ENCODE data around the gene RAB8A.
A peak's percentile ranks its signal among the peaks of the same experiment; 100 is the strongest.
"Not testable (repeated sequence)": the region's sequence is repeated elsewhere in the genome, so short reads cannot be mapped to it uniquely, and the experiment has no call there.

Gene RAB8A

DNA sequence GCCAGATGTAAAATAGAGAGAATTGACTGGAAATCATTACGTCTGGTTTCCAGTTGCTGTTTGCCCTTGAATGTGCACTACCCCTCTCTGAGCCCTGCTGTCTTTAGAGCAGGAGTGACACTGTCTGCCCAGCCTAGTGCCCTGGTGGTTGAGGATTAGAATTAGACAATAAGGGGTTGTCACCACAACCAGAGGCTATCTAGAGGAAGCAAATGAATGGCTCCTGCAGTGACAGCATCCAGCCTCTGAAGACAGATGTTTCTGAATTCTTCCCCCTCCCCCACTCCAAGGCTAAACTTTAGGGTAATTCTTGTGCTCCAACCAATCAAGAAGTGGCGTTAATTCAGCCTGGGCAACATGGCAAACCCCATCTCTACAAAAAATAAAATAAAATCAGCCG, 2.0 kb downstream of the RAB8A start:
- no peak for DNase-seq

DNA sequence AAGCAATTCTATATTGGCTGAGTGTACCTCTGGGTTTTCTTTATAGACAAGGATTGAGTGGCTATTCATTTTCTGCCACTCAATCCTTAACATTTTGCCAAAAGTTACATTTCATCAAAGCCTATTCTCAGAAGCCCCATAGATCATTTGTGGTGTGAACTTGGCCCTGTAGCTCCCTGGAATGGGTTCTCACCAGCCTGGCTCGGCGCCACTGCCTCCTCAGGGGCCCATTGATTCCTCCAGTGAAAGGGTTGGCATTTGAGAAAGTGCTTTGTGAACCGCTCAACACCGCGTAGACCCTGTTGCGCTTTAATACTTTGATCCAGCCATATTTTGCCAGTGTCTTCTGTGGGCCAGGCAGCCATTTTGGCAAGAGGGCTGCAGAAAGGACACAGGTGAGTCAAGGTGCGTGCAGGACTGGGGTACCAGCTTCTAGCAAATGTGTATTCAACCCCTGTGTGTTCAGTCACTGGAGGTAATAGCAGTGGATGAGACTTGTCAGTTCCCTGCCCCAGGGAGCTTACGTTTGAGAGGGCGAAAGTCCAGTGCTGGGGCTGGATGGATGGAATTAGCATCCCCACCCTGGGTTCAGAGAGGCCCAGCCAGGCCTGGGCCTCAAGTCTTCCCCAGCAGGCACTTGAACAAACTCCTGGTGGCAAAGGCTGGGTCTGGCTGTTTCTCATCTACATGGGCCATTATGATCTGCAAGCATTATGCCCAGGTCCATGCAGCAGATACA, 3.8 kb downstream of the RAB8A start:
- DNase-seq, result no peak

DNA sequence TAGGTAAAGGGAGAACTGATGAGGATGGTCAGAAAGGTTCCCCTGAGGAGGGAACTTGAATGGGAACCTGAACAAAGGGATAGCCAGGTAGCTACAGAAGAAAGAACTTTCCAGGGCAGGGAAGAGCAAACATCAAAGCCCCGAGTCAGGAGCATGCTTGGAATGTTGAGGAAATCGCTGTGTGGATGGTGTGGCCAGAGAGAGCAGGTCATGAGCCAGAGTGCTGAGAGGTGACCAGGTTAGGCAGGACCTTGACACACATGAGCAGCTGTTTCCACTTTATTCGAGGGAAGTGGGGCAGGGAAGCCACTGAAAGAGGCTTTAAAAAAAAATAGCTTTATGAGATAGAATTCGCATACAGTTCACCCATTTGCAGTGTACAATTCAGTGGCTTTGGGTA, 4.4 kb downstream of the RAB8A start:
- DNase-seq, result no peak

DNA sequence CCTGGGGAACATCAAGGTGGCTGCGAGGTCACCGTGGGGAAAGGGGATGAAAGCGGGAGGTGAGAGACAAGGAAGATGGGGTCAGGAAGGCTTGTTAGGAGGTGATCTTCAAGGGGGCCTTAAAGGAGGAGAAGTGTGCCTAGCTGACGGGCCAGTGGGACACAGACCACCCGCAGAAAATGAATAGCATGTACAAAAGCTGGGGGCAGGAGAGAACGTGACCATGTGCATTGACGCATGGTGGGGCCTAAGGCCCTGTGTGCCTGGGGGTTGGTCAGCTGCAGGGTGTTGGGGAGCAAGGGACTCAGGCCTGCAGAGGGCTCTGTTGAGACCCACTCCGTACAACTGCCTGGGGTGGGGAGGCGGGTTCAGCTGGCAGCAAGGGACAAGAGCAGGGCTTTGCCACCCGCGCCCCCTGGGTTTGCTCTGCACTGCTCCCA, 5.9 kb downstream of the RAB8A start:
- DNase-seq, result no peak

DNA sequence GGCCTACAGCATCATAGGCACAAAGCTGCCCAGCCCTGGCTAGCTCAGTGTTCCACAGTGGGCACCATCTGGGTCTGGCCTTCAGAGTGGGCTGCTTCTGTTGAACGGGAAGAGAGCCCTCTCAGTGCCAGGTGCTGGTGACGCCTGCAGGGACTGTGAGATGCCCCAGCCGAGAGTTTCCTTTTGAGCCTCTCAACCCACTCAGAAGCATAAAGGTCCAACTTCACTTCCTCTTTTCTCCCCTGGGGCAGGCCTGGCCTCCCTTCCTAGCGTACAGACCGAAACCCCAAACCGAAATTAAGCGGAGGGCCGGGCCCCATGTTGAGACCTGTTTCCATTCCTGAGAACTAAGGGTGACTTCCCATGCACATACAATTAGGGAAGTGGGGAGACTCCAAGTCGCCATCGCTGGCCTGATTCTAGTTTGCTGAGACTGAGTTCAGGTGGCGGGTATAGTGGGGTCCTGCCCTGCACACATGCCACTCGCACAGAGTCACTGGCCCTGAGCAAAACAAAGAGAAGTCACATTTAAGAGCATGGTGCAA, 6.9 kb downstream of the RAB8A start:
- DNase-seq, result no peak

DNA sequence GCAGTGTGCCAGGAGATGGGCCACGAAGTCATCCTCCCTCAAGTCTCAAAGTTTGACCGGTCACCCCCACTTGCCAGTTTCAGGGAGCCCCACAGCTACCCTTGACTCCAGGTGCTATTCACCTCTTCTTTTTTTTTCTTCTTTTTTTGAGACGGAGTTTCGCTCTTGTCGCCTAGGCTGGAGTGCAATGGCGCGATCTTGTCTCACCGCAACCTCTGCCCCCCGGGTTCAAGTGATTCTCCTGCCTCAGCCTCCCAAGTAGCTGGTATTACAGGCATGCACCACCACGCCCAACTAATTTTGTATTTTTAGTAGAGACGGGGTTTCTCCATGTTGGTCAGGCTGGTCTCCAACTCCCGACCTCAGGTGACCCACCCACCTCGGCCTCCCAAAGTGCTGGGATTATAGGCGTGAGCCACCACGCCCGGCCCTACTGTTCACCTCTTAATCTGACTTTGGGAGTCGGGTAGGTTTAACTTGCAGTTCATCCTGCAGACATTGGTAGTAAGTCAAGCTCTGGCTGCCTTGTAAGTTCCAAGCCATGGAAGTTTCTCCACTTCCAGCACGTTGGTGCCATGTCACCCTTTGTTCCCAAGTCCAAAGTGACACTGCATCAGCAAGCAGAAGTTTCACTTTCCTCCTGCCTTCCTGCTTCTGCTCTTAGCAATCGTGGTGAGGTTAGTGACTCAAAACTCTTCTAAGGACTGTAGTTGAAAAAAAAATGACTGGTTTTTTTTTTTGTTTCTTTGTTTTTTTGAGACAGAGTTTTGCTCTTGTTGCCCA, 7.6 kb downstream of the RAB8A start:
- DNase-seq, result not testable (repeated sequence)

DNA sequence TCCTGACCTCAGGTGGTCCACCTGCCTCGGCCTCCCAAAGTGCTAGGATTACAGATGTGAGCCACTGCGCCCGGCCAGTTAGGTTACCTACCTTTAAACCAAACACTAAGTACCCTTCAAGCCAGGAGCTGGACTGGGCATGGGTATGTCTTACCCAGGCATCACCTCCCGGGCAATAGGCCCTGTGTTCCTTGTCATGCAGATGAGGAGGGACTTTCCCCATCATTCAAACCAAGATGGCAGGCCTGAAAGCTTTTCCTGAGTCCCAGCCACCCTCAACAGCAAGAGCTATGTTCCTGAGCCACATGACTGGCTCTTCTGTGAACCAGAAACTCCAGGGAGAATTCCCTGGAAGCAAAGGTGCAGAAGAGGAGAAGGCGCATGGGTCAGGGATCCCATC, 9.5 kb downstream of the RAB8A start:
- DNase-seq, result no peak

DNA sequence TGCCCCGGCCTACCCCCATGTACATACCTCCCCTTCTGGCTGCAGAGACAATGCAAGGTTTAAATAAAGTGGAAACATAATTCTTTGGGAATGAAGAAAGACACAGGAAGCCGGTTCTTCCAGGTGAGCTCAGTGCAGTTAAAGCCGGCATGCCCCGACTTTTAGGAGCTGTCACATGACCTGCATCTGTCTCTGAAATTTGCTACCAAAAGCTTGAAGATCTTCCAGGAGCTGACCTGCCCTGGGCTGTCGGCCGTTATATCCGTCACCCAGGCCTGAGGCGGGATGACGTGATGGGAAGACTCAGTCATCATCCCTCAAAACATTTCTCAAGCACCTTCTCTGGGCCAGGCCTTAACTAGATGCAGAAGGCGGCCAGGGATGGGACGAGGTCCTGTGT, 10.3 kb downstream of the RAB8A start:
- no peak for DNase-seq

DNA sequence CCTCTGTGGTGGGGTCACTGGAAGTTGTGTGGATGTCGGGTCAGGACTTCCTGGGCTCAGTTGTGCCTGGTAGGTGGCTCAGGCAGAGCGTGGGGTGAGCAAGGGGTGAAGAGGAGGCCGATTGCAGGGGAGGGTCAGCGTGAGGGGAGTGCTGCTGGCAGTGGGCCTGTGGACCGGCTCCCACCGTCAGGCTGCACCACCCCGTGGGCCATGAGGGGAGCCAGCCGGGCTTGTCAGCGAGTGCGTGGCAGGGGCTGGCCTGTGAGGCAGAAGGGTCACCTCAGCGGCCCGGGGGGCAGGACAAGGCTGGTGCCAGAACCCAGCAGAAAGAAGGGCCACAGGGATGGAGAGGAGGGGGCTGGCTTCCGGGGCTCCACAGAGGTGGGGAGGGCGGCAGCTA, 13.3 kb downstream of the RAB8A start:
- no peak for DNase-seq

DNA sequence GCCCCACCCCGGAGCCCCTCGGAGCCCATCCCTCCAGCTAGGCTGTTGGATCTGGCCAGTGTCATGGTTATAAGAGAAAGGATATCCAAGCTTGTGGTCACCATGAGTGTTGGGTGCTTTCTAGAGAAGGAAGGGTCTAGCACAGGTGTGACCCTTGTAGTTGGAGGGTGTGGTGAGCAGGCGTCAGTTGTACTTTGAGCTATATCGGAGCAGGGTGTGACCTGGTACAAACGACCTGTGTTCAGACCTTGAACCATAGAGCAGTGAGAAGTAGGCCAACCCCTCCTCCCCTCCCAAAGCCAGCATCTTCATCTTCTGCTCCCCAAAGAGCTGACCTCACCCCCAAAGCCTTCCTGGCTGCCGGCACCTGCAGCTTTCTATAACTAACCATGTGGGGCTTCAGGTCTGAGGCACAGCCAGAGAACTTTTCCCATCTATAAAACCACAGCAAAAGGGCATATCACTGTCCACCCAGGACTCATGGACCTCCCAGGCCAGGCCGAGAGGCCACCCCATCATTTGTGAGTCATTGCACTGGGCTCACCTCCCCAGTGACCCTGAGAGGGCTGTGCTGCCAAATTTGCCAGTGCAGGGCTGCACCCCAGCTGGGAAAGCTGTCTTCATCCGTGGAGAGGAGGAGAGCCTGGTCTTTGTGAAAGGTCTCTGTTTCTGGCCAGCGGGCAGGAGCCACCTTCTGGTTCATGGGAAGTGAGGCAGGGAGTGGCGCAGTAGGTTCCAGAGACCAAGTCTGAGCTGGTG, 14.2 kb downstream of the RAB8A start:
- DNase-seq, result no peak

DNA sequence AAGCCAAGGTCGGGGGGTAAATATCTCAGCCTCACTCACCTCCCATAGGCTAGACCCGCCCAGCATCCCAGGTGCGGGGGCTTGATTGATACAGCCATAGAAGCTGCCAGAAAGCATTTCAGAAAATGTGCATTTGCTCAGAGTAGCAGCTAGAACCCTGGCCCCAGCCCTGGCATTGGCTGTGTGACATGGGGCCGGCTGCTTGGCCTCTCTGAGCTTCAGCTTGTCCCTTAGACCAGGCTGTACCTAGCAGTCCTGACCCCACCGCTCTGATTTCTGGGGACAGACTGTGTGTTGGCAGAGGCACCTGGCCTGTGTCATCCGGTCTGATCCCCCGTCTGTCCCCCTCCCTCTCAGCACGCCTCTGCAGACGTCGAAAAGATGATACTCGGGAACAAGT, 15.4 kb downstream of the RAB8A start:
- DNase-seq, result no peak

DNA sequence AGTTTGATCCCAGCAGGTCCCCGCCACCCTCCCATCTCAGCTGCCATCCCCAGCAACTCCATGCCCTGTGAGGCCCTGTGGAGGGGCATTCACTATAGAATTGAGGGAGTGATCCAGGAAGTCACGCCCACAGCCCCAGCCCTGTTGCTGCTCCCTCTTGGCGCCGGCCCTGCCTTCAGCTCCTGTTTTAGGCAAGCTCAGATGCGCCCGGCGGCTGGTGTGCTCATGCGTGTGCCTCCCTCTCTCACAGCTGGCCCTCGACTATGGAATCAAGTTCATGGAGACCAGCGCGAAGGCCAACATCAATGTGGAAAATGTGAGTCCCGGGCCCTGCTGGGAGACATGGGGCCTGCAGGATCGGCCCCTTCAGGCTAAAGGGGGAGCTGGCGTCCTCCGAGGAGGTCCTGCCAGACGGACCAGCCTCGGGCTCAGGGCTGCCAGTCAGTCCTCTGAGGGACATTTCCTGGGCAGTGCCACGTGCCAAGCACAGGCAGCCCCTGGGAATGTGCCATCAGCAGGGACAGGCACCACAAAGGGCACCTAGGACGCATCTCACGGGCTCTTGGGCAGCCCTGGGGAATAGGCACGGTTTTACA, 16.2 kb downstream of the RAB8A start:
- no peak for DNase-seq

DNA sequence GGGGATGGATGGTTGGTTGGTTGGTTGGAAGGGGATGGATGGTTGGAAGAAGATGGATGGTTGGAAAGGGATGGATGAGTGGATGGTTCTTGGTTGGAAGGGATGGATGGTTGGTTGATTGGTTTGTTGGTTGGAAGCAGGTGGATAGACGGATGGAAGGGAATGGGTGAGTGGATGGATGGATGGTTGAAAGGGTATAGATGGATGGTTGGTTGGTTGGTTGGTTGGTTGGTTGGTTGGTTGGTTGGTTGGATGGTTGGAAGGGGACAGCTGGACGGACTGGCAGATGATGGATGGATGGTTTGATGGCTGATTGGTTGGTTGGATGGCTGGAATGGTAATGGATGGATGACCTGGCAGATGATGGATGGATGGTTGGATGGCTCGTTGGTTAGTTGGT, 20.0 kb downstream of the RAB8A start:
- no peak for DNase-seq

DNA sequence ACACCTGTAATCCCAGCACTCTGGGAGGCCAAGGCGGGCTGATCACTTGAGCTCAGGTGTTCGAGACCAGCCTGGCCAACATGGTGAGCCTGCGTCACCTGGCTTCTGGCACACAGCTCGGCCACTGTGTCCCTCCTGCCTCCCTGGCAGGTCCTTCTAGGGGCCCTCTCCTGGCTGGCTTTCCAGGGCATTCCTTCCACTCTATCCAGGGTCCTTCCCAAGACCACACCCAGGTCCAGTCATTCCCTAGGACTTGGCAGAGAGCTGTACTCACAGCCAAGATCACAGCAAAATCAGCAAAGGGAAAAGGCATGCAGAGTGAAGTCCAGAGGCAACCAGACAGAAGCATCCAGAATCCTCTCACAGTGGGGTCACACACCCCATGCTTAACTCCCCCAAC, 22.1 kb downstream of the RAB8A start:
- DNase-seq, result no peak

DNA sequence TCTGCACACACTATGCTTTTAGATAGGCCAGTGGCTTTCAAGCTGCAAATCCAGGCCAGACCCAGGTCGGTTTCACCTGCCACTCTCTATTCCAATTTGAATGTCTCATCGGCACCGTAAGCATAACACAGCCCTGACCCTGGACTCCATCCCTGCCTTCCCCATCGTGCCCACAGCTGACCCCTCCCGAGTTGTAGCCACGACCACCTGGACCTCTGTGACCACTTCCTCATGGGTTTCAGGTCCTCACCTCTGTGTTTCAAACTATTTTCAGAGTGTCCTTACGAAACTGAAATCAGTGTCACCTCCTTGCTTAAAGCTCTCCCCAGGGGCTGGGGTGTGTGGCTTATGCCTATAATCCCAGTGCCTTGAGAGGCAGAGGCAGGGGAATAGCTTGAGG, 22.8 kb downstream of the RAB8A start:
- DNase-seq, result no peak

DNA sequence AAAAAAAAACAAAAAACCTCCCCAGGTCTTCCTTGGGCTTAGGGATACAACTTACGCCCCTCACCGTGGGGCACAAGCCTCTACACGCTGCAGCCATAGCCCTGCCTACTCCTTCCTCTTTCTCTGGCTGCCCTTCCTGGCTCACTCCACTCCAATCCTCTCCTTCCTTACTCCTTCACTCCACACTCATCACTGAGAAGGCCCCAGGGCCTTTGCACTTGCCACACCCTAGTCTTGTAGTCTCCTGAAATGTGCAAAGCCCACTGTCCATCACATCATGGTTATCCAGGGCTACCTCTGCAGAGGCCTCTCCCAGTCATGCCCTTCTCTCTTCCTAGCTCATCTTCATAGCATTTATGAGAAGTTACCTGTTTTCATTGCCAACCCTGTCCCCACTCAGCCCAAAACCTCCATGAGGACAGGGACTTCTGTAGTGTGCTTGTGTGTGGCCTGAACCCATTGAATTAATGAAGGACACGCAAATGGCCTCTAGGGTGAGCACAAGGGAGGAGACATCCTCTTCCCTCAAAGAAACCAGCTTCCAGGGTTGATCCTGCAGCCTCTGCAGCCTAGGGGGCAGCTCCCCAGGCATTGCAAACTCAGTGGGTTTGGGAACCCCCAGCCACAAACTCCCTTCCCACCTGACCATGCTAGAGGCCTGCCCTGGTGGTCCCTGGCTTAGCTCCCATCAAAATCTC, 23.9 kb downstream of the RAB8A start:
- DNase-seq, result no peak

DNA sequence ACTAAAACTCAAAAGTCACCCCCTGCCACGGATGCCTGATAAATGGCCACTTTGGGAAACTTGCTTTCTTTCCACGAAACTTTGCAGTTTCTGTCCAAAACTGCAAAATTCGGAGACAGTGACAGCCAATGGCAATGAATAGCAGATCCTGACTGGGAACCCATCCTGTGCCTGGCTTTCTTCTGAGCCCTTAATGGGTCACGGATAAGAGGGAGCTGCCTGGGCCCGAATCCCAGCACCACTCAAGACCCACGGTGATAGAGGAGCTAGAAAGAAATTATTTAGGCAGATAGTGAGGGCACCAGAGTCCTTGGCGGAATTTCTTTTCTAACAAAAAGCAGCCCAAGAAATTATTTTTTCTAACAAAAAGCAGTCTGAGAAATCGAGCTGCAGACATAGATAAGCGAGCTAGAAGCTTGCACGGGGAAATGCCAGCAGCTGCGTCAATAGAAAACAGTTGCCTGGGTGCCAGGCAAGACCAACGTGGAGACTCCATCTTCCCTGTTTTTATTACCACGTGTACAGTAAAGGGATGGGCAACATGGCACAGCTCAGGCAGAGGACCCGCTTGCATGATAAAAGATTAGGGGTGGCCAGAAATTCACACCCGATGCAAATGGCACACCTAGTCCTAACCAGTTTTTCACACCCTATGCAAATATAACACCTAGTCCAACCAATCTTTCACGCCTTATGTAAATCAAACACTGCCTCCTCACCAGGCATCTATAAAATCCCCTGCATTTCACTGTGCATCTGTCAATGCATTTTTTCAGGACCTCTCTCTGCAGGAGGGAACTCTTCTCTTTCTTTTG, 24.7 kb downstream of the RAB8A start:
- peak; percentile 52 for DNase-seq

DNA sequence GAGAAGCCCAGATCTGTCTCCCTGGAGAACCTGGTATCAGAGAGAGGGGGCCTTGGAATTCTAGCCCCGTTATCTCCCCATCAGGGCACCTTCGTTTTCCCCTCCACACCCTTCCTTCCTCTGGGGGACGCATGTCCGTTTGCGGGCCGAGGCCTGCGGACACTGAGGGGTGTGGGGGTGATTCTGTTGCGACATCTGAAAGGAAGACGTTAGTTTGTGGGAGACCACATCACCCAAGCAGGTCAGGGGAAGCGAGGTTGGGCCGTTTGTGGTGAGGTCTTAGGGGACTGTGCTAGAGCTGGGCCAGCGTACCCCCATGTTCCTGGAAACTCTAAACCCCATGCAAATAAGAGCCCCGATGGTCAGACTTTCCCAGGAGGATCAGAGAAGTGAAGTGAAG, 28.1 kb downstream of the RAB8A start:
- no peak for DNase-seq

DNA sequence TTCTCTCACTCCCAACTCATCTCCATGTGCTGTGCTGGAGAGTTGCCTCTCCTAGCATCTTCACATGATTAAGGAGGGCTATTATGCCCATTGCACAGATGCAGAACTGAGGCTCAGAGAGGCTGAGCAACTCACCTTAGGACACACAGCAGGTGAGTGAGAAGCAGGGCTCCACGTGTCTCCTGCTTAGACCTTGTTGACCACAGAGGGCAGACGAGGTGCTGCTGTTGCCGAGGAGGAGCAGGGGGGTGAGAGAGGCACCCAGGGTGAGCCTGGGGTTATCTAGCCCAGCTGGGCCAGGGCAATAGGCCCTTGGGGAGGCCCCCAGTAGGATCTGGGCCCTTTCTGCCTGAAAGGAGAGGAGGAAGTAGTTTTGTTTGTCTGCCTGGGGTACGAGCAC, 29.4 kb downstream of the RAB8A start:
- DNase-seq, result no peak

DNA sequence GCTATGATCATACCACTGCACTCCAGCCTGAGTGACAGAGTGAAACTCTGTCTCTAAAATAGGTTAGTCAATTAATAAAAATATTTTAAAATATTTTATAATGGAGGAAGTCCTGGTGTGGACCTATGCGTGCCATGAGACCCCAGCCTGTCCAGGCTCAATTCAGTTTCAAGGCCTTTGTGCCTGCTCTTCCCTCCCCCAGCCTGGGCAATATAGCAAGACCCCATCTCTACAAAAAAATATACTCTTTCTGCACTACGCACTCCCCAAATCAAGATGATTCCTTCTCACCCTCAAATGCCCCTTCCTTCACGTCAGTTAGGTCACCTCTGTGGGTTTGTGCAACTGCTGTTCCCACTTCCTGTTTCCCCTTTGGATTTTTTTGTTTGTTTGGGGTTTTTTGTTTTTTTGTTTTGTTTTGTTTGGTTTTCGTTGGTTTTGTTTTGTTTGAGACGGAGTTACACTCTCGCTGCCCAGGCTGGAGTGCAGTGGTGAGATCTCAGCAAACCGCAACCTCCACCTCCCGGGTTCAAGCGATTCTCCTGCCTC, 30.4 kb downstream of the RAB8A start:
- no peak for DNase-seq
